Epithelial cell of proximal tubule (primary cell): ENCODE results near the gene PGAM2. TPM values are rescaled to one million over a fixed set of nuclear protein-coding genes. Genes with fewer than 3 reads are reported as not detected.

Experiments used
- DNase-seq: peaks from one replicate; pipeline ENCODE4 v3.0.0-alpha.2; 2011; ENCODE audit warnings: low read depth
- H3K4me3 ChIP-seq: 2 replicates; pipeline ENCODE4 v1.5.1; 2011; ENCODE audit warnings: low read depth, mild to moderate bottlenecking, low read length
- total RNA-seq: library from RNA; depleted of rRNA; stranded (reverse); fragments of >200 nt; gene quantifications from 2 replicates; pipeline ENCODE4 v1.2.3, GENCODE V29; 2015
- TF ChIP-seq, protein P1 (sequence below): conservative IDR thresholded peaks from 2 replicates; pipeline ENCODE4 v1.5.1; 2012; ENCODE audit warnings: low read depth, mild to moderate bottlenecking, low read length

Gene PGAM2
- total RNA-seq, 1 donor from 2014 or later: not detected

GRCh38 chr7:44068054-44068453 is 2.7 kb upstream of the PGAM2 start:
- no peak for DNase-seq
- H3K4me3 ChIP-seq: no peak overlapping the region
- TF ChIP-seq, protein P1, sequence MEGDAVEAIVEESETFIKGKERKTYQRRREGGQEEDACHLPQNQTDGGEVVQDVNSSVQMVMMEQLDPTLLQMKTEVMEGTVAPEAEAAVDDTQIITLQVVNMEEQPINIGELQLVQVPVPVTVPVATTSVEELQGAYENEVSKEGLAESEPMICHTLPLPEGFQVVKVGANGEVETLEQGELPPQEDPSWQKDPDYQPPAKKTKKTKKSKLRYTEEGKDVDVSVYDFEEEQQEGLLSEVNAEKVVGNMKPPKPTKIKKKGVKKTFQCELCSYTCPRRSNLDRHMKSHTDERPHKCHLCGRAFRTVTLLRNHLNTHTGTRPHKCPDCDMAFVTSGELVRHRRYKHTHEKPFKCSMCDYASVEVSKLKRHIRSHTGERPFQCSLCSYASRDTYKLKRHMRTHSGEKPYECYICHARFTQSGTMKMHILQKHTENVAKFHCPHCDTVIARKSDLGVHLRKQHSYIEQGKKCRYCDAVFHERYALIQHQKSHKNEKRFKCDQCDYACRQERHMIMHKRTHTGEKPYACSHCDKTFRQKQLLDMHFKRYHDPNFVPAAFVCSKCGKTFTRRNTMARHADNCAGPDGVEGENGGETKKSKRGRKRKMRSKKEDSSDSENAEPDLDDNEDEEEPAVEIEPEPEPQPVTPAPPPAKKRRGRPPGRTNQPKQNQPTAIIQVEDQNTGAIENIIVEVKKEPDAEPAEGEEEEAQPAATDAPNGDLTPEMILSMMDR: no peak

- DNase-seq: no peak
- H3K4me3 ChIP-seq: no peak overlapping the region
- TF ChIP-seq, protein P1: no peak
Observed at GRCh38 chr7:44067064-44067951, 1.9 kb upstream of the PGAM2 start.

- no peak overlapping the region for H3K4me3 ChIP-seq
- no peak for DNase-seq
- TF ChIP-seq, protein P1: no peak
Observed at GRCh38 chr7:44066494-44067063, 1.2 kb upstream of the PGAM2 start.

GRCh38 chr7:44066111-44066460 is 719 bp upstream of the PGAM2 start:
- no peak for DNase-seq
- TF ChIP-seq, protein P1: no peak
- no peak overlapping the region for H3K4me3 ChIP-seq

DNA sequence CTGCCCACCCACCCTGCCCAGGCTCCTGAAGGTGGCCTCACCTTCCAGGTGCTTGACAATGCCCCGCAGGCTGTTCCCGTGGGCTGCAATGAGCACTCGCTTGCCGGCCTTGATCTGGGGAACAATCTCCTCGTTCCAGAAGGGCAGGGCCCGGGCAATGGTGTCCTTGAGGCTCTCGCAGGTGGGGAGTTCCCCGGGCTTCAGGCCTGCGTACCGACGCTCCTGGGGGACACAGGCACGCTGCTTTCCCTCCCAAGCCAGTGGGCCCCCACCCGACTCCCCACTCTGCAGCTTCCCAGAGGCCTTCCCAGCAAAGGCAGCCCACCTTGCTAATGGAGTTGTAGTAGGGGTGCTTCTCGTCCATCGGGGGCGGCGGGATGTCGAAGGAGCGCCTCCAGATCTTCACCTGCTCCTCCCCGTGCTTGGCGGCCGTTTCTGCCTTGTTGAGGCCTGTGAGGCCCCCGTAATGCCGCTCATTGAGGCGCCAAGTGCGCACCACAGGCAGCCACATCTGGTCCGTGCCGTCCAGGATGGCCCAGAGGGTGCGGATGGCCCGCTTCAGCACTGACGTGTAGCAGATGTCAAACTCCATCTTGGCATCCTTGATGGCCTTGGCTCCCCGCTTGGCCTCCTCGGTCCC is 456 bp downstream of the PGAM2 start:
- no peak for DNase-seq
- TF ChIP-seq, protein P1: no peak
- H3K4me3 ChIP-seq: no peak overlapping the region

GRCh38 chr7:44063894-44064651 is 1.3 kb downstream of the PGAM2 start:
- no peak for DNase-seq
- TF ChIP-seq, protein P1: no peak
- no peak overlapping the region for H3K4me3 ChIP-seq
